ENCODE data around the gene DCAF17. TPM values are rescaled to one million over a fixed set of nuclear protein-coding genes. Genes with fewer than 3 reads are reported as not detected.
"Not testable (repeated sequence)": the region's sequence is repeated elsewhere in the genome, so short reads cannot be mapped to it uniquely, and the experiment has no call there.

DCAF17 gene
- polyA plus RNA-seq, 1 experiment, result 7.5 TPM

- peak overlapping the region; percentile 80 for H3K4me3 ChIP-seq (ENCODE audit: low read depth, low read length)
- CTCF ChIA-PET, result interaction anchor here (0.6 to 1.3 kb wide), 4 partner anchors 50 to 579 kb away, joined by 3 to 5 read pairs (median 3); no protein-coding TSS in a partner anchor
- DNase-seq (ENCODE audit: low read depth), result no peak
- no peaks in the 10 kb centered on the region for H3K36me3 ChIP-seq (ENCODE audit: control insufficient read depth, insufficient read depth, low read length)
- POLR2A ChIA-PET, result no interaction called here
- TF ChIP-seq, protein P1, sequence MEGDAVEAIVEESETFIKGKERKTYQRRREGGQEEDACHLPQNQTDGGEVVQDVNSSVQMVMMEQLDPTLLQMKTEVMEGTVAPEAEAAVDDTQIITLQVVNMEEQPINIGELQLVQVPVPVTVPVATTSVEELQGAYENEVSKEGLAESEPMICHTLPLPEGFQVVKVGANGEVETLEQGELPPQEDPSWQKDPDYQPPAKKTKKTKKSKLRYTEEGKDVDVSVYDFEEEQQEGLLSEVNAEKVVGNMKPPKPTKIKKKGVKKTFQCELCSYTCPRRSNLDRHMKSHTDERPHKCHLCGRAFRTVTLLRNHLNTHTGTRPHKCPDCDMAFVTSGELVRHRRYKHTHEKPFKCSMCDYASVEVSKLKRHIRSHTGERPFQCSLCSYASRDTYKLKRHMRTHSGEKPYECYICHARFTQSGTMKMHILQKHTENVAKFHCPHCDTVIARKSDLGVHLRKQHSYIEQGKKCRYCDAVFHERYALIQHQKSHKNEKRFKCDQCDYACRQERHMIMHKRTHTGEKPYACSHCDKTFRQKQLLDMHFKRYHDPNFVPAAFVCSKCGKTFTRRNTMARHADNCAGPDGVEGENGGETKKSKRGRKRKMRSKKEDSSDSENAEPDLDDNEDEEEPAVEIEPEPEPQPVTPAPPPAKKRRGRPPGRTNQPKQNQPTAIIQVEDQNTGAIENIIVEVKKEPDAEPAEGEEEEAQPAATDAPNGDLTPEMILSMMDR (IDR thresholded peaks at IDR 0.05; ENCODE audit: insufficient read depth, low read depth, low read length), result no peak
- H3K27me3 ChIP-seq (ENCODE audit: control insufficient read depth, insufficient read depth, low read length), result no peaks in the 10 kb centered on the region
Measured at GRCh38 chr2:171523088-171524017, 89.3 kb downstream of the DCAF17 start.

GRCh38 chr2:171524018-171524401 lies 90.0 kb downstream of the DCAF17 start:
- DNase-seq (ENCODE audit: low read depth), result no peak
- ChIA-PET POLR2A (no interaction called here), CTCF (interaction anchor here (0.6 to 1.3 kb wide), 4 partner anchors 50 to 580 kb away, joined by 3 to 5 read pairs (median 3); no protein-coding TSS in a partner anchor)

GRCh38 chr2:171529914-171530313 lies 95.9 kb downstream of the DCAF17 start:
- H3K27me3 ChIP-seq (ENCODE audit: control insufficient read depth, insufficient read depth, low read length), result no peaks in the 10 kb centered on the region
- no peaks in the 10 kb centered on the region for H3K36me3 ChIP-seq (ENCODE audit: control insufficient read depth, insufficient read depth, low read length)
- DNase-seq (ENCODE audit: low read depth), result no peak
- H3K4me3 ChIP-seq (ENCODE audit: low read depth, low read length), result no peak overlapping the region
- ChIA-PET CTCF (interaction anchor here (2.3 kb wide), 1 partner anchor 12 kb away, joined by 11 read pairs; no protein-coding TSS in a partner anchor), POLR2A (no interaction called here)
- TF ChIP-seq, protein P1 (IDR thresholded peaks at IDR 0.05; ENCODE audit: insufficient read depth, low read depth, low read length), result peak; percentile 58

More at GRCh38 chr2:171524018-171524401, 90.0 kb downstream of the DCAF17 start:
- peak overlapping the region; percentile 80 for H3K4me3 ChIP-seq (ENCODE audit: low read depth, low read length)
- H3K27me3 ChIP-seq (ENCODE audit: control insufficient read depth, insufficient read depth, low read length), result no peaks in the 10 kb centered on the region
- no peaks in the 10 kb centered on the region for H3K36me3 ChIP-seq (ENCODE audit: control insufficient read depth, insufficient read depth, low read length)
- TF ChIP-seq, protein P1 (IDR thresholded peaks at IDR 0.05; ENCODE audit: insufficient read depth, low read depth, low read length), result no peak

DNA sequence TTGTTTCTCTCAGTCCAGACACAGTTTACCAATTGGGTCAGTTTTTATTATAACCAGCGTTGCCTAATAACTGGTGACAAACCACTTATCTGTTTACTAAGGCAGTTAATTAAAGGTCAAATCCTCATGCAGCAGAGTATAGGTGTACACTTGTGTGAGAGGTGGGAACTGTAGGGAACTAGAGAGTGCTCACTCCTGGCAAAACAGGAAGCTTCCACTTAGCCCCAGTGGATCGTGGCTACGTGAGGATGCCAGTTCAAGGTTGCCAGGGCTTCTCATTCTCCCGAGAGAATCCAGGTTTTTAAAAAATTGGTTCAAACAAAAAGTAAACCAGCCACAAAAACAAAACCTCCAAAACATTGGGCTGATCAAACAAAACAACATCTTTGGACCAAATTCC lies 96.4 kb downstream of the DCAF17 start:
- H3K36me3 ChIP-seq (ENCODE audit: control insufficient read depth, insufficient read depth, low read length), result no peaks in the 10 kb centered on the region
- ChIA-PET POLR2A (no interaction called here), CTCF (interaction anchor here (2.3 kb wide), 1 partner anchor 12 kb away, joined by 11 read pairs; no protein-coding TSS in a partner anchor)
- TF ChIP-seq, protein P1 (IDR thresholded peaks at IDR 0.05; ENCODE audit: insufficient read depth, low read depth, low read length), result no peak
- no peak overlapping the region for H3K4me3 ChIP-seq (ENCODE audit: low read depth, low read length)
- H3K27me3 ChIP-seq (ENCODE audit: control insufficient read depth, insufficient read depth, low read length), result no peaks in the 10 kb centered on the region
- no peak for DNase-seq (ENCODE audit: low read depth)

DNA sequence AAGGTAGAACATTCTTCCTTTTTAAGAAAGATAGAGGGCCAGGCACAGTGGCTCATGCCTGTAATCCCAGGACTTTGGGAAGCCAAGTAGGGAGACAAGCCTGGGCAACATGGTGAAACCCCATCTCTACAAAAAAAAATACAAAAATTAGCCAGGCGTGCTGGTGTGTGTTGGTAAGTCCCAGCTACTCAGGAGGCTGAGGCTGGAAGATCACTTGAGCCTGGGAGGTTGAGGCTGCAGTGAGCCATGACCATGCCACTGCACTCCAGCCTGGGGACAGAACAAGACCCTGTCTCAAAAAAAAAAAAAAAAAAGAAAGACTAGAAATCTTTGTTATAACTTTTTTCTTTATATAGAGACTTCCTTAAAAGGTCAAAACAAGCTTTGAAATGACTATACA lies 96.8 kb downstream of the DCAF17 start:
- CTCF ChIA-PET, result interaction anchor here (2.3 kb wide), 1 partner anchor 11 kb away, joined by 11 read pairs; no protein-coding TSS in a partner anchor
- H3K27me3 ChIP-seq (ENCODE audit: control insufficient read depth, insufficient read depth, low read length); POLR2A ChIA-PET; H3K4me3 ChIP-seq (ENCODE audit: low read depth, low read length); H3K36me3 ChIP-seq (ENCODE audit: control insufficient read depth, insufficient read depth, low read length); DNase-seq (ENCODE audit: low read depth): not testable (repeated sequence)

All from BJ (cell line).